A549 (cell line): ENCODE results near the gene CHCHD6. TPM values are rescaled to one million over a fixed set of nuclear protein-coding genes. Genes with fewer than 3 reads are reported as not detected.

Experiments
- ATAC-seq, 2 experiments: fragments of 200-7000 bp in 1 of 2; fragments of >200 bp in 1 of 2; cut with Nextera tagmentation in 1 of 2; cut with Tn5 transposase in 1 of 2; 3 replicates each; pipeline versions ENCODE4 v1.8.0 to v1.9.1; 2018 to 2020; ENCODE audit warnings: mild to moderate bottlenecking in 1 of 2, moderate library complexity in 1 of 2
- CTCF ChIA-PET: fragments of 300-600 bp; sonication (Branson Sonifier 250); formaldehyde crosslinking; extraction: SDS; loops from one replicate; lab custom pipeline; 2021; ENCODE audit warnings: antibody characterized with exemption, inconsistent platforms; lab: Yijun Ruan, JAX
- POLR2A ChIA-PET: fragments of 350-600 bp; formaldehyde crosslinking; extraction: SDS; loops from one replicate; lab custom pipeline; 2021; ENCODE audit warnings: antibody characterized with exemption, inconsistent platforms; lab: Yijun Ruan, JAX
- DNase-seq, 2 experiments: peaks; one replicate each; pipeline versions ENCODE4 v3.0.0 to v3.0.0-alpha.2; 2011 to 2016; ENCODE audit warnings: low read depth in 1 of 2, low spot score in 1 of 2
- FAIRE-seq: peaks from 2 replicates; lab custom pipeline; 2011; peaks lifted over from hg19 to GRCh38; lab: Jason Lieb, UNC
- H3K27ac ChIP-seq, 2 experiments: fragments of >200 bp; sonication (Bioruptor Twin); formaldehyde crosslinking; 3 replicates each; pipeline ENCODE4 v1.5.1; 2016 to 2017
- H3K4me1 ChIP-seq: fragments of >200 bp; sonication (Bioruptor Twin); formaldehyde crosslinking; 3 replicates; pipeline ENCODE4 v1.6.1; 2016
- H3K4me2 ChIP-seq: fragments of >200 bp; sonication (Bioruptor Twin); formaldehyde crosslinking; 3 replicates; pipeline ENCODE4 v1.6.1; 2016
- H3K4me3 ChIP-seq: fragments of >200 bp; sonication (Bioruptor Twin); formaldehyde crosslinking; 3 replicates; pipeline ENCODE4 v1.5.1; 2016
- H3K9me3 ChIP-seq: fragments of >200 bp; sonication (Bioruptor Twin); formaldehyde crosslinking; 3 replicates; pipeline ENCODE4 v1.6.1; 2016
- BHLHE40 ChIP-seq: IDR thresholded peaks from 2 replicates; pipeline ENCODE4 v1.6.1; 2012; ENCODE audit warnings: low read depth, low read length, inconsistent platforms
- CBX2 ChIP-seq: fragments of 200-600 bp; sonication (generic); IDR thresholded peaks from 2 replicates; pipeline ENCODE4 v1.6.1; 2016; ENCODE audit warnings: low read depth, mild to moderate bottlenecking, borderline replicate concordance
- CTCF ChIP-seq: fragments of >200 bp; sonication (Bioruptor Twin); formaldehyde crosslinking; IDR thresholded peaks from 3 replicates; pipeline ENCODE4 v1.5.1; 2016
- ELK1 ChIP-seq: fragments of 150-350 bp; IDR thresholded peaks from 2 replicates; pipeline ENCODE4 v1.6.1; 2014; ENCODE audit warnings: low read depth, mild to moderate bottlenecking, low read length
- EP300 ChIP-seq, 2 experiments: fragments of >200 bp; sonication (Bioruptor Twin); formaldehyde crosslinking; IDR thresholded peaks; 2 replicates in 1 of 2; 3 replicates in 1 of 2; pipeline ENCODE4 v1.6.1; 2016 to 2017
- FOSL2 ChIP-seq, 2 experiments: fragments of 450-650 bp in 1 of 2; fragments of >200 bp in 1 of 2; sonication (Bioruptor Twin) in 1 of 2; formaldehyde crosslinking; IDR thresholded peaks; 2 replicates each; pipeline versions ENCODE4 v1.5.0 to v1.6.1; 2016 to 2020; ENCODE audit warnings: mild to moderate bottlenecking in 1 of 2, moderate library complexity in 1 of 2
- FOXS1 ChIP-seq: fragments of 250-450 bp; sonication (Bioruptor Pico); IDR thresholded peaks from 2 replicates; pipeline ENCODE4 v1.5.0; 2020; ENCODE audit warnings: mild to moderate bottlenecking, moderate library complexity
- HEYL ChIP-seq: fragments of 250-450 bp; sonication (Bioruptor Pico); IDR thresholded peaks from 2 replicates; pipeline ENCODE4 v1.8.0; 2021; ENCODE audit warnings: mild to moderate bottlenecking, moderate library complexity
- HOXB5 ChIP-seq: fragments of 250-450 bp; sonication (Bioruptor Pico); IDR thresholded peaks from 2 replicates; pipeline ENCODE4 v1.5.0; 2020; ENCODE audit warnings: mild to moderate bottlenecking, moderate library complexity
- JUN ChIP-seq, 2 experiments: fragments of >200 bp; sonication (Bioruptor Twin); formaldehyde crosslinking; IDR thresholded peaks; 2 replicates in 1 of 2; 3 replicates in 1 of 2; pipeline ENCODE4 v1.6.1; 2016 to 2017
- JUNB ChIP-seq: fragments of >200 bp; sonication (Bioruptor Twin); formaldehyde crosslinking; IDR thresholded peaks from 2 replicates; pipeline ENCODE4 v1.6.1; 2016
- KDM5A ChIP-seq: fragments of 200-600 bp; sonication (generic); IDR thresholded peaks from 2 replicates; pipeline ENCODE4 v1.6.1; 2016; ENCODE audit warnings: antibody characterized with exemption, mild to moderate bottlenecking
- MAFK ChIP-seq: fragments of 450-650 bp; IDR thresholded peaks from 2 replicates; pipeline ENCODE4 v1.6.1; 2014; ENCODE audit not compliant: partially characterized antibody
- MAZ ChIP-seq: fragments of 150-350 bp; IDR thresholded peaks from 2 replicates; pipeline ENCODE4 v1.6.1; 2014; ENCODE audit warnings: antibody characterized with exemption, low read depth, low read length, borderline replicate concordance
- NFE2L2 ChIP-seq: fragments of 150-350 bp; conservative IDR thresholded peaks from 2 replicates; pipeline ENCODE4 v1.6.1; 2014; ENCODE audit warnings: low read length
- NPAS2 ChIP-seq: fragments of 250-450 bp; sonication (Bioruptor Pico); IDR thresholded peaks from 2 replicates; pipeline ENCODE4 v1.8.0; 2022; ENCODE audit warnings: mild to moderate bottlenecking, moderate library complexity, borderline replicate concordance
- POLR2A ChIP-seq: IDR thresholded peaks from 2 replicates; pipeline ENCODE4 v1.6.1; 2012; ENCODE audit warnings: mild to moderate bottlenecking, low read length
- RCOR1 ChIP-seq: fragments of 150-350 bp; IDR thresholded peaks from 2 replicates; pipeline ENCODE4 v1.6.1; 2014; ENCODE audit warnings: antibody characterized with exemption, low read length, low read depth
- SMC3 ChIP-seq: fragments of >200 bp; sonication (Bioruptor Twin); formaldehyde crosslinking; IDR thresholded peaks from 3 replicates; pipeline ENCODE4 v1.6.1; 2018; ENCODE audit warnings: inconsistent platforms
- ZNF302 ChIP-seq: fragments of 250-450 bp; sonication (Bioruptor Pico); IDR thresholded peaks from 2 replicates; pipeline ENCODE4 v1.9.0; 2021; ENCODE audit warnings: inconsistent platforms, mild to moderate bottlenecking, moderate library complexity
- ZSCAN20 ChIP-seq: fragments of 250-450 bp; sonication (Bioruptor Pico); IDR thresholded peaks from 2 replicates; pipeline ENCODE4 v1.8.0; 2022; ENCODE audit warnings: mild to moderate bottlenecking, moderate library complexity
- WGBS: methylation state at CpG from one replicate; pipeline ENCODE4 v1.1.6; 2017; ENCODE audit errors: missing lambda C conversion rate; 5-methylcytosine and 5-hydroxymethylcytosine counted together
- polyA plus RNA-seq, 4 experiments: library from polyadenylated mRNA; depleted of rRNA in 3 of 4; stranded (reverse); fragments of >200 nt; fragmentation: RNase III in 1 of 4; extraction: RNeasy Plus Mini Kit Qiagen cat#74134 plus additional on column Dnase treatment in 1 of 4; gene quantifications; 2 replicates in 3 of 4; 3 replicates in 1 of 4; pipeline ENCODE4 v1.2.3, GENCODE V29; 2011 to 2017
- TF ChIP-seq, protein P1 (sequence below): IDR thresholded peaks from 2 replicates; pipeline ENCODE4 v1.6.1; 2012; ENCODE audit warnings: low read depth, borderline replicate concordance

CHCHD6 gene
- polyA plus RNA-seq, 2 of the 4 experiments (the other 2 are of a cell fraction) = 15.0 to 18.1 TPM

- ATAC-seq (no peak), DNase-seq (no peak), FAIRE-seq (no peak)
- Histone ChIP-seq H3K27ac (no peak overlapping the region), H3K4me1 (peaks cover 18% of the 10 kb centered on the region), H3K9me3 (no peaks in the 10 kb centered on the region), H3K4me2 (no peak overlapping the region), H3K4me3 (no peak overlapping the region)
- no peak for TF ChIP-seq MAZ
- TF ChIP-seq SMC3 = no peak
- TF ChIP-seq ZNF302 (CRISPR knock-in tag) = no peak
- TF ChIP-seq, protein P1, sequence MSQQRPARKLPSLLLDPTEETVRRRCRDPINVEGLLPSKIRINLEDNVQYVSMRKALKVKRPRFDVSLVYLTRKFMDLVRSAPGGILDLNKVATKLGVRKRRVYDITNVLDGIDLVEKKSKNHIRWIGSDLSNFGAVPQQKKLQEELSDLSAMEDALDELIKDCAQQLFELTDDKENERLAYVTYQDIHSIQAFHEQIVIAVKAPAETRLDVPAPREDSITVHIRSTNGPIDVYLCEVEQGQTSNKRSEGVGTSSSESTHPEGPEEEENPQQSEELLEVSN = no peak
- no peak for TF ChIP-seq RCOR1
- no peak for TF ChIP-seq EP300 (IDR thresholded peaks at IDR 0.05)
- TF ChIP-seq CTCF = no peak
- TF ChIP-seq POLR2A = no peak
- TF ChIP-seq JUN (IDR thresholded peaks at IDR 0.05) = no peak
- no peak for TF ChIP-seq CBX2
- no peak for TF ChIP-seq HEYL (CRISPR knock-in tag)
- no peak for TF ChIP-seq ZSCAN20 (CRISPR knock-in tag)
- no peak for TF ChIP-seq FOSL2 (IDR thresholded peaks at IDR 0.05)
- no peak for TF ChIP-seq FOSL2 (CRISPR knock-in tag; IDR thresholded peaks at IDR 0.05)
- TF ChIP-seq ELK1 = no peak
- CTCF ChIA-PET = interaction anchor here (0.6 kb wide), 1 partner anchor 38 kb away, joined by 3 read pairs; no protein-coding TSS in a partner anchor
- POLR2A ChIA-PET = no interaction called here
- WGBS = 81% methylated on average over 8 of the region's 8 CpGs
Measured at GRCh38 chr3:126956361-126956760, 252.3 kb downstream of the CHCHD6 start.

DNA sequence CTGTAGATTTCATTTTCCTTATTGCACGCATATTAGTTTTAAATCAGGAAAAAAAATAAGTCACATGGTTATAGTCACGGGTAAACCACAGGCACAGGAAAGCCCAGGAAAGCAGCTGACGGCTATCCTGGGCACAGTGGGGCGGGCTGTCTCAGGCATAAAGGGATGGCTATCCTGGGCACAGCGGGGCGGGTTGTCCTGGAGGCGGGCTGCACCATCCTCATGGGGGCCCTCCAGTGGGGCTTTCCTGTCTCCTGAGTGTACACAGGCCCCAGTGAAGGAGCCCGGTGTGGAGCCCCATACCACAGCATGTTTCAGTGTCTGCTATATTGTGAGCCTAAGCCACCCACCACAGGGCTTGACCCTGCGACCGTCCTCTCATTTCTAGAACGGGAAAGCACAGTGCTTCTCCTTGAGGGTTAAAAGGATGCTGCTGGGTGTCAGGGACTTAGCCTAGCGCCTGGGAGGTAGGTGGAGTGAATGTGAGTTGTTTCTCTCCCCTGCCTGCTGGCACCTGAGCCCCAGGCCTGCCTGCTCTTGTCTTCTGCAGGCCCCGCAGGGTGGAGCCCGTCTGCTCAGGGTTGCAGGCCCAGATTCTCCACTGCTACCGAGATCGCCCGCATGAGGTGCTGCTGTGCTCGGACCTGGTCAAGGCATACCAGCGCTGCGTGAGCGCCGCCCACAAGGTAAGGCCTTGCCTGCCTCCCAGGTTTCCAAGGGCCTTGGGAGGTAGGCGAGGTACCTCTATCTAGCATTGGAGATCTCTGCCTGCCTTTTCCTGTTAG is 253.0 kb downstream of the CHCHD6 start:
- Histone ChIP-seq H3K4me2 (no peak overlapping the region), H3K4me1 (peaks cover 18% of the 10 kb centered on the region), H3K4me3 (no peak overlapping the region), H3K27ac (no peak overlapping the region), H3K9me3 (no peaks in the 10 kb centered on the region)
- 92% methylated on average over 18 of the region's 23 CpGs for WGBS
- ChIA-PET CTCF (interaction anchor here (0.6 to 1.4 kb wide), 2 partner anchors 25 to 303 kb away, joined by 4 to 5 read pairs; partner anchors contain the start of gene PLXNA1), POLR2A (no interaction called here)
- no peak for TF ChIP-seq MAFK
- TF ChIP-seq BHLHE40 = no peak
- no peak for TF ChIP-seq NFE2L2
- TF ChIP-seq JUN (IDR thresholded peaks at IDR 0.05) = no peak
- TF ChIP-seq FOSL2 (IDR thresholded peaks at IDR 0.05) = no peak
- TF ChIP-seq FOSL2 (CRISPR knock-in tag; IDR thresholded peaks at IDR 0.05) = no peak
- no peak for TF ChIP-seq FOXS1 (CRISPR knock-in tag)
- no peak for TF ChIP-seq NPAS2 (CRISPR knock-in tag)
- TF ChIP-seq JUNB = no peak
- no peak for TF ChIP-seq KDM5A
- TF ChIP-seq, protein P1 = no peak
- no peak for TF ChIP-seq HOXB5
- no peak for TF ChIP-seq EP300 (IDR thresholded peaks at IDR 0.05)
- FAIRE-seq = no peak
- no peak for DNase-seq
- ATAC-seq = no peak
